Right atrium auricular region (tissue), 2 donors: ENCODE results near the gene POLG2. TPM values are rescaled to one million over a fixed set of nuclear protein-coding genes. Genes with fewer than 3 reads are reported as not detected.
A peak's percentile ranks its signal among the peaks of the same experiment; 100 is the strongest.
"Not testable (repeated sequence)": the region's sequence is repeated elsewhere in the genome, so short reads cannot be mapped to it uniquely, and the experiment has no call there.

Source experiments
- DNase-seq: peaks from one replicate; pipeline ENCODE4 v3.0.0-alpha.2; 2019; ENCODE audit warnings: low spot score
- H3K27ac ChIP-seq, 2 donors: fragments of 200-600 bp; sonication (generic); 1 replicate in 1 of 2; 2 replicates in 1 of 2; pipeline ENCODE4 v1.5.1; 2016 to 2019
- H3K27me3 ChIP-seq, 2 donors: fragments of 200-600 bp; sonication (generic); one replicate each; pipeline versions ENCODE4 v1.5.1 to v1.6.0; 2017 to 2019
- H3K36me3 ChIP-seq: fragments of 200-600 bp; sonication (generic); one replicate; pipeline ENCODE4 v1.5.1; 2016
- H3K4me1 ChIP-seq, 2 donors: fragments of 200-600 bp; sonication (generic); one replicate each; pipeline versions ENCODE4 v1.5.1 to v1.6.0; 2017 to 2019
- H3K4me3 ChIP-seq, 2 donors: fragments of 200-600 bp; sonication (generic); 1 replicate in 1 of 2; 2 replicates in 1 of 2; pipeline ENCODE4 v1.5.1; 2017 to 2019; ENCODE audit warnings: mild to moderate bottlenecking in 1 of 2, moderate library complexity in 1 of 2
- H3K9me3 ChIP-seq, 2 donors: fragments of 200-600 bp; sonication (generic); one replicate each; pipeline ENCODE4 v1.5.1; 2019
- total RNA-seq, 2 donors: library from RNA; depleted of rRNA; stranded (reverse); fragments of >200 nt; gene quantifications; one replicate each; pipeline ENCODE4 v1.1.0, GENCODE V29; 2016
- TF ChIP-seq, protein P1 (sequence below), 2 donors: fragments of 200-600 bp; sonication (generic); IDR thresholded peaks; one replicate each; pipeline ENCODE4 v1.5.1; 2019; ENCODE audit warnings: antibody characterized with exemption in 2 of 2

Gene POLG2
- total RNA-seq, 2 donors from 2014 or later: 2.7 to 3.3 TPM

DNA sequence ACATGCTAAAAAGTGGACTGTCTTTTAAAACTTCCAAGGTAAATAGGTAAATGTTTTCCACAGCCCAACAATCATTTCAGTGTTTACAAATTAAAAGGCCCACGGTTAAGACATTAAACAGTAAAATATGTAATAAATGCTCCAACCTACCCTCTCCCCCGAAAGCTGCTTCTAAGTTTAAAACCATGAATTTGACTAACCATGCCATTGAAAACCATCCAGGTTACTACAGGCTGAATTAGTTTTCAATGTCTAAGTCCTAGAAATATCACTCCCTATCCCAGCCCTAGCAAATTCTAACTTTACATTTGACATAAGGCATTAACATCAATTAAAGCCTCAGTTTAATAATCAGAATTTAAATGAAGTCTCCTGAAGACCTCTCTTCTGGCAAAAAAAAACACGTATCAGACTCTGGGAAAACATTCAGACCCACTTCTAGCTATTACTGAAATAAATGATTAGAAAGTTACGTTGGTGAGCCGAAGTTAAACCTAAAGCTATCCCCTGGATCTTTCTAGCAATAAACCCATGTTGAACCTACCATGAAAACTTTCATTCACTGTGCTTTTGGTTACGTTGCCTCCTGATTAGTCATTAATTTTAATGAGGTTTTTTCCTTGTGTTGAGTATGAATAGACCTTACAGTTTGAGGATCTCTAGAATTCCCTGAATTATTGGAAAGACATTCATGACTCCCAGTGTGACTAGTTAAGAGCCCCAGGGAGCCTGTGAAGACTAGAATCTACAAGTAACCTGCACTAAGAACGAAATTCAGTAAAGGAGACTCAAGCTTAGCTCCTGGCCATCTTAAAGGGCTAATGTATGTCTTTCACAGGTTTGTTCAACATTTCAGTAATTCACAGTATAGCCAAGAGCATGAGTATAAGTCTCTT, 1.7 kb upstream of the POLG2 start:
- H3K4me3 ChIP-seq: no peak overlapping the region
- H3K4me1 ChIP-seq: peaks cover 0 to 70% of the 10 kb centered on the region in 2 donors
- no peaks in the 10 kb centered on the region for H3K27me3 ChIP-seq
- H3K9me3 ChIP-seq: no peaks in the 10 kb centered on the region
- DNase-seq: no peak
- peaks cover 62% of the 10 kb centered on the region for H3K36me3 ChIP-seq
- TF ChIP-seq, protein P1, sequence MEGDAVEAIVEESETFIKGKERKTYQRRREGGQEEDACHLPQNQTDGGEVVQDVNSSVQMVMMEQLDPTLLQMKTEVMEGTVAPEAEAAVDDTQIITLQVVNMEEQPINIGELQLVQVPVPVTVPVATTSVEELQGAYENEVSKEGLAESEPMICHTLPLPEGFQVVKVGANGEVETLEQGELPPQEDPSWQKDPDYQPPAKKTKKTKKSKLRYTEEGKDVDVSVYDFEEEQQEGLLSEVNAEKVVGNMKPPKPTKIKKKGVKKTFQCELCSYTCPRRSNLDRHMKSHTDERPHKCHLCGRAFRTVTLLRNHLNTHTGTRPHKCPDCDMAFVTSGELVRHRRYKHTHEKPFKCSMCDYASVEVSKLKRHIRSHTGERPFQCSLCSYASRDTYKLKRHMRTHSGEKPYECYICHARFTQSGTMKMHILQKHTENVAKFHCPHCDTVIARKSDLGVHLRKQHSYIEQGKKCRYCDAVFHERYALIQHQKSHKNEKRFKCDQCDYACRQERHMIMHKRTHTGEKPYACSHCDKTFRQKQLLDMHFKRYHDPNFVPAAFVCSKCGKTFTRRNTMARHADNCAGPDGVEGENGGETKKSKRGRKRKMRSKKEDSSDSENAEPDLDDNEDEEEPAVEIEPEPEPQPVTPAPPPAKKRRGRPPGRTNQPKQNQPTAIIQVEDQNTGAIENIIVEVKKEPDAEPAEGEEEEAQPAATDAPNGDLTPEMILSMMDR (IDR thresholded peaks at IDR 0.05): no peak
- no peak overlapping the region for H3K27ac ChIP-seq

DNA sequence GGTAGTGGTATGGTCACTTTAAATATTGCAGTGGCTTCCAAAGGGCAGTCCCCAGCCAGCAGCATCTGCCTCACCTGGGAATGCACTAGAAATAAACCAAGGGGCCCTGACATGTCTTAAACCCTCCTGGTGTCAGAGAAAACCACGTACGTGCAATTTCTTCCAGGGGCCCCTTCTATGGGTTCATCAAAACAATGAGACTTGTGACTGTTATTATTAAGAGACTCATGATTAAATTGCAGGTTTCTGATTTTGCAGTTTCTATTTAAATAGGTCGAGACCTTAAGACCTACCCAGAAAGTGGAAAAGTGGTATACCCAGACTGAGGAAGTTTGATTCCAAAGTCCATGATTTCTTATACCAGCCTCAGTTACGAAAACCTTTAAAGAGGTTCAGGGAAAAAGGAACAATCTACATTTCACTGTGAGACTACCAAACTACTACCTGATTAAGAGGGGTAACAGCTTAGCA, 746 bp upstream of the POLG2 start:
- Histone ChIP-seq H3K27me3 (no peaks in the 10 kb centered on the region), H3K4me3 (peak overlapping the region in 1 of 2 donors; percentile 73), H3K36me3 (peaks cover 58% of the 10 kb centered on the region), H3K9me3 (no peaks in the 10 kb centered on the region), H3K27ac (peak overlapping the region; percentile 81 to 83), H3K4me1 (peaks cover 0 to 60% of the 10 kb centered on the region in 2 donors)
- TF ChIP-seq, protein P1 (IDR thresholded peaks at IDR 0.05): no peak
- no peak for DNase-seq

DNA sequence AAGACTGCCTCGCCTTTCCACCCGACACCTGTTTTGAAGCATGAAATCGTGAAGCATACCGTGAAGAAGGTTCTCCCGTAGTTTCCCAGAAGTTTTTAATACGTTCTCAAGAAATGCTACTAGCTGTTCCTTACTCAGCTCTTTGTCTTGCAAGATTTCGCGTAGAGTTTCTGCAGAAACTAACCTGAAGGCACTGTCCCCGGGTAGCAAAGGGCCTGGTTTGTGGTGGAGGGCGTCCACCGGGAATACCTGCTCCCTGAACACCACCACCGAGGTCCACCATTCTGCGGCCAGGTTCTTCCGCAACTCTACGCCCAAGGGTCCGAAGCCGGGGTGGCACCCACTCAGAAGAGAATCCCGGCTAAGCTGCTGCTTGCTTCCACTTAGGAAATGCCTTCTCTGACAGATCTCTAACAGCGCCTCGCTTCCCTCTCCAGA, 487 bp downstream of the POLG2 start:
- TF ChIP-seq, protein P1 (IDR thresholded peaks at IDR 0.05): no peak
- no peaks in the 10 kb centered on the region for H3K9me3 ChIP-seq
- no peak for DNase-seq
- H3K4me3 ChIP-seq: peak overlapping the region; percentile 71 to 73
- H3K27me3 ChIP-seq: no peaks in the 10 kb centered on the region
- peaks cover 0 to 48% of the 10 kb centered on the region in 2 donors for H3K4me1 ChIP-seq
- peaks cover 49% of the 10 kb centered on the region for H3K36me3 ChIP-seq
- peak overlapping the region; percentile 81 to 83 for H3K27ac ChIP-seq

DNA sequence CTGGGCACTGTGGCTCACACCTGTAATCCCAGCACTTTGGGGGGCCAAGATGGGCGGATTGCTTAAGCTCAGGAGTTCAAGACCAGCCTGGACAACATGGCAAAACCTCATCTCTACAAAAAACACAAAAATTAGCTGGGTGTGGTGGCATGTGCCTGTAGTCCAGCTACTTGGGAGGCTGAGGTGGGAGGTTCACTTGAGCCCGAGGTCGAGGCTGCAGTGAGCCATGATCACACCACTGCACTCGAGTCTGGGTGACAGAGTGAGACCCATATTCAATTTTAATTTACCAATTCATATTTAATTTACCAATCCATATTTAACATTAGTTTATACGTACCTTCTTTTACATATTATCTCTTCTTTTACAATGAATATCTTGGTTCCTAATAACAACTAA, 1.6 kb downstream of the POLG2 start:
- not testable (repeated sequence) for H3K9me3 ChIP-seq, H3K27ac ChIP-seq, DNase-seq, H3K4me3 ChIP-seq, H3K27me3 ChIP-seq
- Histone ChIP-seq H3K36me3 (peaks cover 46% of the 10 kb centered on the region), H3K4me1 (peaks cover 0 to 47% of the 10 kb centered on the region in 2 donors)

DNA sequence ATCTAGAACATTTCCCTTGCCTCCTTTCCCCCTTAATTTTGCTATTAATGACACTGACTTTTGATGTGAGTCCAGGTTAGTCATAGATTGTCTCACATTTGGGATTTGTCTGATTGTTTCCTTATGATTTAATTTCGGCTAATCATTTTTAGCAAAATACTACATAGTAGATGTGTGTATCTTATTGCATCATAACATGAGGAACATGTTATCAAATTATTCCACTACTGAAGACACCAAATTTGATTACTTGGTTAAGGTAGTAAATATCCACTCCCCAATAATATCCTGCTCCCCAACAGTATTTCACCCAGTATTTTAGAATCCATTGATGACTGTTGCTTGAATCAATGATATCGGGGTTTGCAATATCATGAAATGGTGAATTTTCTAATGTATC, 2.7 kb downstream of the POLG2 start:
- no peaks in the 10 kb centered on the region for H3K9me3 ChIP-seq
- H3K36me3 ChIP-seq: peaks cover 35% of the 10 kb centered on the region
- H3K27me3 ChIP-seq: no peaks in the 10 kb centered on the region
- H3K4me1 ChIP-seq: peaks cover 0 to 40% of the 10 kb centered on the region in 2 donors
- H3K4me3 ChIP-seq: no peak overlapping the region
- TF ChIP-seq, protein P1 (IDR thresholded peaks at IDR 0.05): no peak
- DNase-seq: no peak
- no peak overlapping the region for H3K27ac ChIP-seq

DNA sequence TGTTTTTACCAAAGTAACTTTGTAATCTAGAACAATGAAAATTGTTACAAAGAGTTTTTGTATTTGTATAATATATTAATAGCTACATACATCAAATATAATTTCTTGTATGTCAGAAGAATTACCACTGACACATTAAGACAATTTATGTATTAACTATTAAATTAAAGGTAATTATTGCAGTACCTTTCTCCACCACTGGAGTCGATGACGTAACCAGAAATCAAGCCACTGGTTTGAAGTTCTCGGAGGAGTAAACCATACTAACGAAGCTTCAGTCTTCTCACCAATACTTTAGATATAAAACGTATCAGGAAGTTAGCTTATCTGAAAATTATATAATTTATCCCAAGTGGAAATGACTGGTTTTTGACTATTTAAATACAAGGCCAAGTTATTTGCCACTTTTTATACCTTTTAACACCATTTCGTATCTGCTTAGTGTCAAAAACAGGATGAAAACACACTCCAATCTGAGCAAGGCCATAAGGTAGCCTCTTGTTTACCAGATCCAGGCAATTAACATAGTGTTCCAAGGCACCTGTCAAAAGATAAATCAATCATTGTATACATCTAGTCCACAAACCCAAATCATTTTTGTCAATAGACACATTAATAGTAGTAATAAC, 4.3 kb downstream of the POLG2 start:
- H3K27me3 ChIP-seq: no peaks in the 10 kb centered on the region
- H3K4me1 ChIP-seq: peaks cover 0 to 32% of the 10 kb centered on the region in 2 donors
- TF ChIP-seq, protein P1 (IDR thresholded peaks at IDR 0.05): peak in 1 of 2 donors; percentile 66
- no peak overlapping the region for H3K4me3 ChIP-seq
- H3K27ac ChIP-seq: no peak overlapping the region
- H3K9me3 ChIP-seq: no peaks in the 10 kb centered on the region
- peaks cover 19% of the 10 kb centered on the region for H3K36me3 ChIP-seq
- DNase-seq: no peak
